ENCODE results near the gene BAX.
A peak's percentile ranks its signal among the peaks of the same experiment; 100 is the strongest.

DNA sequence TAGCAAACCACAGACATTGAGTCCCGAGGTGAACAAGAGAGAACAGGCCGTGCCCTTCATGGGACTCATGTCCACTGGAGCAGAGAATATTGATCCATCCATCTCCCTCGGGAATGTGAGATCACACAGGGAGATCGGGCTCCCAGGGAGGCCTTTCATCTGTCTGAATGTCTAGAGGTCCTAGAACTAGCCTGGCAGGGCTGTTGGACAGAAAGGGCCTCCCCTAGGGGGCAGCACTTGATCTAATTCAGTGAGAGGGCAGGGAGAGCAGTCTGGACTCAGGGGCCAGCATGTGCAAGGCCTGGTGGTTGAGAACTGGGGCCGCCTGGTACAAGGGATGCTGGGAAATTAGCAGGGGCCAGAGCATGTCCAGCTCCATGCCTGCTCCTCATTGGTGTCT is 43.3 kb downstream of the BAX start:
- TF ChIP-seq, protein P1, sequence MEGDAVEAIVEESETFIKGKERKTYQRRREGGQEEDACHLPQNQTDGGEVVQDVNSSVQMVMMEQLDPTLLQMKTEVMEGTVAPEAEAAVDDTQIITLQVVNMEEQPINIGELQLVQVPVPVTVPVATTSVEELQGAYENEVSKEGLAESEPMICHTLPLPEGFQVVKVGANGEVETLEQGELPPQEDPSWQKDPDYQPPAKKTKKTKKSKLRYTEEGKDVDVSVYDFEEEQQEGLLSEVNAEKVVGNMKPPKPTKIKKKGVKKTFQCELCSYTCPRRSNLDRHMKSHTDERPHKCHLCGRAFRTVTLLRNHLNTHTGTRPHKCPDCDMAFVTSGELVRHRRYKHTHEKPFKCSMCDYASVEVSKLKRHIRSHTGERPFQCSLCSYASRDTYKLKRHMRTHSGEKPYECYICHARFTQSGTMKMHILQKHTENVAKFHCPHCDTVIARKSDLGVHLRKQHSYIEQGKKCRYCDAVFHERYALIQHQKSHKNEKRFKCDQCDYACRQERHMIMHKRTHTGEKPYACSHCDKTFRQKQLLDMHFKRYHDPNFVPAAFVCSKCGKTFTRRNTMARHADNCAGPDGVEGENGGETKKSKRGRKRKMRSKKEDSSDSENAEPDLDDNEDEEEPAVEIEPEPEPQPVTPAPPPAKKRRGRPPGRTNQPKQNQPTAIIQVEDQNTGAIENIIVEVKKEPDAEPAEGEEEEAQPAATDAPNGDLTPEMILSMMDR (IDR thresholded peaks at IDR 0.05), result peak in 4 of 6 experiments; percentile 31 to 40 (median 38)
- TF ChIP-seq POLR2A (IDR thresholded peaks at IDR 0.05), result no peak
